ENCODE results near the gene TNNC1.

The TNNC1 gene

GRCh38 chr3:52489453-52489852 is 35.6 kb upstream of the TNNC1 start:
- no peak for TF ChIP-seq CTCF (IDR thresholded peaks at IDR 0.05; ENCODE audit: low read depth, low read length)
- DNase-seq (ENCODE audit: extremely low read depth, low read depth) = no peak

- no peak for TF ChIP-seq CTCF (IDR thresholded peaks at IDR 0.05; ENCODE audit: low read depth, low read length)
Observed at GRCh38 chr3:52488746-52489145, 34.9 kb upstream of the TNNC1 start.

DNA sequence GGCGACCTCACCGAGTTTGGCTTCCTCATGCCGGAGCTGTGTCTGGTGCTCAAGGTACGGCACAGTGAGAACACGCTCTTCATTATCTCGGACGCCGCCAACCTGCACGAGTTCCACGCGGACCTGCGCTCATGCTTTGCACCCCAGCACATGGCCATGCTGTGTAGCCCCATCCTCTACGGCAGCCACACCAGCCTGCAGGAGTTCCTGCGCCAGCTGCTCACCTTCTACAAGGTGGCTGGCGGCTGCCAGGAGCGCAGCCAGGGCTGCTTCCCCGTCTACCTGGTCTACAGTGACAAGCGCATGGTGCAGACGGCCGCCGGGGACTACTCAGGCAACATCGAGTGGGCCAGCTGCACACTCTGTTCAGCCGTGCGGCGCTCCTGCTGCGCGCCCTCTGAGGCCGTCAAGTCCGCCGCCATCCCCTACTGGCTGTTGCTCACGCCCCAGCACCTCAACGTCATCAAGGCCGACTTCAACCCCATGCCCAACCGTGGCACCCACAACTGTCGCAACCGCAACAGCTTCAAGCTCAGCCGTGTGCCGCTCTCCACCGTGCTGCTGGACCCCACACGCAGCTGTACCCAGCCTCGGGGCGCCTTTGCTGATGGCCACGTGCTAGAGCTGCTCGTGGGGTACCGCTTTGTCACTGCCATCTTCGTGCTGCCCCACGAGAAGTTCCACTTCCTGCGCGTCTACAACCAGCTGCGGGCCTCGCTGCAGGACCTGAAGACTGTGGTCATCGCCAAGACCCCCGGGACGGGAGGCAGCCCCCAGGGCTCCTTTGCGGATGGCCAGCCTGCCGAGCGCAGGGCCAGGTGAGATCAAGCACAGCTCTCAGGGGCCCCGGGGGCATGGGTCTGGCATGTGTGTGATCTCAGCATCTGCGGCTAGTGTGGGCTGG is 34.2 kb upstream of the TNNC1 start:
- no peak for TF ChIP-seq CTCF (IDR thresholded peaks at IDR 0.05; ENCODE audit: low read depth, low read length)
- no peak for DNase-seq (ENCODE audit: extremely low read depth, low read depth)

More at GRCh38 chr3:52488746-52489145, 34.9 kb upstream of the TNNC1 start:
- DNase-seq (ENCODE audit: extremely low read depth, low read depth) = no peak

DNA sequence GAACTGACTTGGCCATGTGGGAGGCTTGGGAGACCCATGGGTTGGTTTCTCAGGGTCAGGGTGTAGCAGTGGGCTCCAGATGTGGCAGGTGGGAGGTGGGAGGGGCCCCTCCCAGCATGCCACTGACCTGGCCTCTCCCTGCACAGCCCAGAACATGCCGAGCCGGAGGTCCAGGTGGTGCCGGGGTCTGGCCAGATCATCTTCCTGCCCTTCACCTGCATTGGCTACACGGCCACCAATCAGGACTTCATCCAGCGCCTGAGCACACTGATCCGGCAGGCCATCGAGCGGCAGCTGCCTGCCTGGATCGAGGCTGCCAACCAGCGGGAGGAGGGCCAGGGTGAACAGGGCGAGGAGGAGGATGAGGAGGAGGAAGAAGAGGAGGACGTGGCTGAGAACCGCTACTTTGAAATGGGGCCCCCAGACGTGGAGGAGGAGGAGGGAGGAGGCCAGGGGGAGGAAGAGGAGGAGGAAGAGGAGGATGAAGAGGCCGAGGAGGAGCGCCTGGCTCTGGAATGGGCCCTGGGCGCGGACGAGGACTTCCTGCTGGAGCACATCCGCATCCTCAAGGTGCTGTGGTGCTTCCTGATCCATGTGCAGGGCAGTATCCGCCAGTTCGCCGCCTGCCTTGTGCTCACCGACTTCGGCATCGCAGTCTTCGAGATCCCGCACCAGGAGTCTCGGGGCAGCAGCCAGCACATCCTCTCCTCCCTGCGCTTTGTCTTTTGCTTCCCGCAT is 33.4 kb upstream of the TNNC1 start:
- DNase-seq (ENCODE audit: extremely low read depth, low read depth) = no peak
- TF ChIP-seq CTCF (IDR thresholded peaks at IDR 0.05; ENCODE audit: low read depth, low read length) = no peak

GRCh38 chr3:52484680-52485461 is 31.0 kb upstream of the TNNC1 start:
- TF ChIP-seq CTCF (IDR thresholded peaks at IDR 0.05; ENCODE audit: low read depth, low read length) = no peak
- DNase-seq (ENCODE audit: extremely low read depth, low read depth) = no peak

- TF ChIP-seq CTCF (IDR thresholded peaks at IDR 0.05; ENCODE audit: low read depth, low read length) = no peak
- DNase-seq (ENCODE audit: extremely low read depth, low read depth) = no peak
Observed at GRCh38 chr3:52483577-52484381, 29.9 kb upstream of the TNNC1 start.
